H9 (cell line): ENCODE data around the gene URB1. TPM values are rescaled to one million over a fixed set of nuclear protein-coding genes. Genes with fewer than 3 reads are reported as not detected.

Experiments
- DNase-seq: peaks from one replicate; pipeline ENCODE4 v3.0.0-alpha.2; 2017
- H2AFZ ChIP-seq: one replicate; pipeline ENCODE4 v1.6.1; 2013; ENCODE audit warnings: mild to moderate bottlenecking, low read length, control low read depth, moderate library complexity
- H2AK5ac ChIP-seq: 2 replicates; pipeline ENCODE4 v1.6.1; 2013; ENCODE audit warnings: low read length, control low read depth, mixed read lengths; ENCODE audit not compliant: insufficient read length
- H2BK120ac ChIP-seq: one replicate; pipeline ENCODE4 v1.6.1; 2013; ENCODE audit warnings: low read depth, mild to moderate bottlenecking, low read length, control low read depth, inconsistent platforms; ENCODE audit not compliant: poor library complexity, severe bottlenecking
- H2BK12ac ChIP-seq: 2 replicates; pipeline ENCODE4 v1.6.1; 2013; ENCODE audit warnings: low read length, control low read depth, mixed read lengths, low read depth; ENCODE audit not compliant: insufficient read length
- H2BK15ac ChIP-seq: 2 replicates; pipeline ENCODE4 v1.6.1; 2013; ENCODE audit warnings: low read depth, low read length, control low read depth
- H2BK20ac ChIP-seq: one replicate; pipeline ENCODE4 v1.6.1; 2013; ENCODE audit warnings: low read depth, mild to moderate bottlenecking, low read length, control low read depth, inconsistent platforms; ENCODE audit not compliant: poor library complexity, severe bottlenecking
- H2BK5ac ChIP-seq: 2 replicates; pipeline ENCODE4 v1.6.1; 2013; ENCODE audit warnings: low read length, control low read depth, mixed read lengths; ENCODE audit not compliant: insufficient read length
- H3K14ac ChIP-seq: 2 replicates; pipeline ENCODE4 v1.6.1; 2013; ENCODE audit warnings: low read length, control low read depth; ENCODE audit not compliant: insufficient read depth
- H3K18ac ChIP-seq: 2 replicates; pipeline ENCODE4 v1.6.1; 2013; ENCODE audit warnings: low read depth, mild to moderate bottlenecking, mixed read lengths, low read length, control low read depth; ENCODE audit not compliant: insufficient read length
- H3K23ac ChIP-seq: 2 replicates; pipeline ENCODE4 v1.6.1; 2013; ENCODE audit warnings: low read length, control low read depth, mixed read lengths, low read depth; ENCODE audit not compliant: insufficient read length
- H3K23me2 ChIP-seq: 2 replicates; pipeline ENCODE4 v1.6.1; 2013; ENCODE audit warnings: low read depth, mild to moderate bottlenecking, mixed read lengths, low read length, control low read depth; ENCODE audit not compliant: insufficient read length, poor library complexity, severe bottlenecking
- H3K27ac ChIP-seq: 2 replicates; pipeline ENCODE4 v1.5.1; 2013; ENCODE audit warnings: low read length, control low read depth, mixed read lengths, low read depth; ENCODE audit not compliant: insufficient read length
- H3K27me3 ChIP-seq: 2 replicates; pipeline ENCODE4 v1.6.1; 2013; ENCODE audit warnings: low read length, control low read depth, inconsistent platforms; ENCODE audit not compliant: insufficient read depth
- H3K4ac ChIP-seq: 2 replicates; pipeline ENCODE4 v1.6.1; 2013; ENCODE audit warnings: low read depth, mild to moderate bottlenecking, control low read depth, inconsistent platforms, low read length, moderate library complexity
- H3K4me1 ChIP-seq: 2 replicates; pipeline ENCODE4 v1.6.1; 2013; ENCODE audit warnings: low read length, control low read depth, inconsistent platforms; ENCODE audit not compliant: insufficient read depth
- H3K4me2 ChIP-seq: 2 replicates; pipeline ENCODE4 v1.6.1; 2013; ENCODE audit warnings: low read length, control low read depth, mixed read lengths; ENCODE audit not compliant: insufficient read length, insufficient read depth
- H3K56ac ChIP-seq: 2 replicates; pipeline ENCODE4 v1.6.1; 2013; ENCODE audit warnings: low read depth, mild to moderate bottlenecking, mixed read lengths, low read length, control low read depth; ENCODE audit not compliant: insufficient read length
- H3K79me1 ChIP-seq: 2 replicates; pipeline ENCODE4 v1.6.1; 2013; ENCODE audit warnings: low read depth, mild to moderate bottlenecking, moderate library complexity, low read length, control low read depth, inconsistent platforms; ENCODE audit not compliant: insufficient read depth, poor library complexity, severe bottlenecking
- H3K79me2 ChIP-seq: 2 replicates; pipeline ENCODE4 v1.6.1; 2013; ENCODE audit warnings: low read length, control low read depth, inconsistent platforms; ENCODE audit not compliant: insufficient read depth
- H3K9ac ChIP-seq: 2 replicates; pipeline ENCODE4 v1.6.1; 2013; ENCODE audit warnings: low read length, control low read depth, mixed read lengths; ENCODE audit not compliant: insufficient read length; ENCODE audit errors: extremely low read depth
- H3K9me3 ChIP-seq: one replicate; pipeline ENCODE4 v1.6.1; 2013; ENCODE audit warnings: low read depth, low read length, inconsistent platforms; ENCODE audit not compliant: control insufficient read depth
- H3T11ph ChIP-seq: one replicate; pipeline ENCODE4 v1.6.1; 2013; ENCODE audit warnings: mild to moderate bottlenecking, low read length, control low read depth, inconsistent platforms
- H4K20me1 ChIP-seq: one replicate; pipeline ENCODE4 v1.6.1; 2013; ENCODE audit not compliant: control insufficient read depth, insufficient read length, insufficient read depth
- H4K5ac ChIP-seq: 2 replicates; pipeline ENCODE4 v1.6.1; 2013; ENCODE audit warnings: low read depth, mild to moderate bottlenecking, mixed read lengths, low read length, control low read depth; ENCODE audit not compliant: insufficient read length
- H4K8ac ChIP-seq: replicated peaks from 2 replicates; pipeline ENCODE4 v1.6.1; 2013; ENCODE audit warnings: low read length, control low read depth, mixed read lengths, low read depth; ENCODE audit not compliant: insufficient read length
- H4K91ac ChIP-seq: 2 replicates; pipeline ENCODE4 v1.6.1; 2013; ENCODE audit warnings: low read depth, mild to moderate bottlenecking, moderate library complexity, mixed read lengths, low read length, control low read depth; ENCODE audit not compliant: insufficient read length
- H3K27ac Mint-ChIP-seq, 3 experiments: 2 replicates in 2 of 3; 3 replicates in 1 of 3; pipeline ENCODE4 v1.8.0; 2020 to 2021; ENCODE audit warnings: mixed read lengths in 3 of 3, mild to moderate bottlenecking in 1 of 3, moderate library complexity in 1 of 3
- H3K27me3 Mint-ChIP-seq: 2 replicates; pipeline ENCODE4 v1.8.0; 2021; ENCODE audit warnings: low read depth, mild to moderate bottlenecking, moderate library complexity, mixed read lengths
- H3K36me3 Mint-ChIP-seq, 3 experiments: 2 replicates in 2 of 3; 3 replicates in 1 of 3; pipeline ENCODE4 v1.8.0; 2020 to 2021; ENCODE audit warnings: low read depth in 3 of 3, mixed read lengths in 3 of 3; ENCODE audit not compliant: insufficient read depth in 1 of 3
- H3K4me1 Mint-ChIP-seq, 2 experiments: 2 replicates each; pipeline ENCODE4 v1.8.0; 2020; ENCODE audit warnings: mixed read lengths in 2 of 2
- H3K4me3 Mint-ChIP-seq, 2 experiments: 2 replicates in 1 of 2; 3 replicates in 1 of 2; pipeline ENCODE4 v1.8.0; 2020 to 2021; ENCODE audit warnings: mild to moderate bottlenecking in 2 of 2, mixed read lengths in 2 of 2, moderate library complexity in 1 of 2
- H3K9me3 Mint-ChIP-seq, 2 experiments: 2 replicates in 1 of 2; 3 replicates in 1 of 2; pipeline ENCODE4 v1.8.0; 2020; ENCODE audit warnings: mild to moderate bottlenecking in 2 of 2, mixed read lengths in 2 of 2, moderate library complexity in 1 of 2
- WGBS: extraction: QIAGEN DNeasy Blood & Tissue Kit; methylation state at CpG from one replicate; pipeline ENCODE4 v1.1.7; 2013; ENCODE audit warnings: missing lambda C conversion rate, low lambda C conversion rate, mixed read lengths; ENCODE audit not compliant: insufficient read length; ENCODE audit errors: extremely low coverage; 5-methylcytosine and 5-hydroxymethylcytosine counted together
- total RNA-seq: library from RNA; stranded (reverse); gene quantifications from 2 replicates; pipeline ENCODE4 v1.2.1, GENCODE V29; 2021
- TF ChIP-seq, protein P1 (sequence below): fragments of 200-600 bp; sonication (generic); conservative IDR thresholded peaks from 3 replicates; pipeline ENCODE4 v1.8.0; 2021; ENCODE audit warnings: antibody characterized with exemption, mild to moderate bottlenecking

URB1 gene
- total RNA-seq, 1 experiment from 2014 or later = 23.5 TPM

DNA sequence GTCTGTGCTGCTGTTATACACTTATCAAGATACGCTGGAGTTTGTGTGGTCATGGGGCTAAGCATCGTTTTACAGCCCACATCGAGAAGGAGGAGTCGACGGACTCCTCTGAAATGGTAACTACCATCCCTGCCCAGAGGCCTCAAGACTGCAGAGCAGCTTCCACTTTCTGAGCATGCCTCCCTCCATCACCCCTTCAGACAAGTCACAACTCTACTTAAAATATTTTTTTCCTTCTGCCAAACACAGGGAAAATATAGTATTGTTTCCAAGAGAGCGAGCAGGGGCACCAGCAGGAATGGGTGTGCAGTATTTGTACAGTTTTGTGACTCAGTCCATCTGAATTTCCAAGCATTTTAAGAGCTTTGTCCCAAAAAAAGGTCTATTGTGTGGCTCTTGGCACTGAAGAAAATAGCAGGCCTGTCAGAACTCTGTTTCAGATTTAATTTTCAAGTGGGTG is 33.8 kb upstream of the URB1 start:
- H3K4me3 Mint-ChIP-seq = no peak overlapping the region
- no peak overlapping the region for H3K4me2 ChIP-seq

More for the DNA sequence above, 33.8 kb upstream of the URB1 start:
- H3K4me1 Mint-ChIP-seq = peaks cover 10 to 13% of the 10 kb centered on the region in 2 experiments
- Histone ChIP-seq H3K23me2 (no peaks in the 10 kb centered on the region), H3K79me1 (no peaks in the 10 kb centered on the region), H2BK5ac (no peak overlapping the region), H4K20me1 (no peaks in the 10 kb centered on the region), H3T11ph (no peak overlapping the region), H4K5ac (no peak overlapping the region), H2BK120ac (no peak overlapping the region), H3K9ac (no peak overlapping the region), H3K18ac (no peak overlapping the region), H3K79me2 (no peaks in the 10 kb centered on the region), H3K56ac (no peak overlapping the region), H2BK12ac (no peak overlapping the region), H3K14ac (no peak overlapping the region), H3K27ac (no peak overlapping the region), H2AFZ (no peak overlapping the region), H3K9me3 (no peaks in the 10 kb centered on the region), H4K91ac (no peak overlapping the region), H3K4ac (no peak overlapping the region), H3K23ac (no peak overlapping the region), H2BK15ac (no peak overlapping the region), H2AK5ac (no peak overlapping the region), H2BK20ac (no peak overlapping the region), H3K4me1 (peaks cover 6% of the 10 kb centered on the region; the same call in 1 of the 2 replicates), H3K27me3 (no peaks in the 10 kb centered on the region), H4K8ac (no peak overlapping the region)
- DNase-seq = no peak
- H3K9me3 Mint-ChIP-seq = peaks cover 17 to 21% of the 10 kb centered on the region in 2 experiments
- no CpG with 5 or more reads among the region's 6 CpGs for WGBS
- no peak overlapping the region; a peak in 1 of 7 replicates for H3K27ac Mint-ChIP-seq
- TF ChIP-seq, protein P1, sequence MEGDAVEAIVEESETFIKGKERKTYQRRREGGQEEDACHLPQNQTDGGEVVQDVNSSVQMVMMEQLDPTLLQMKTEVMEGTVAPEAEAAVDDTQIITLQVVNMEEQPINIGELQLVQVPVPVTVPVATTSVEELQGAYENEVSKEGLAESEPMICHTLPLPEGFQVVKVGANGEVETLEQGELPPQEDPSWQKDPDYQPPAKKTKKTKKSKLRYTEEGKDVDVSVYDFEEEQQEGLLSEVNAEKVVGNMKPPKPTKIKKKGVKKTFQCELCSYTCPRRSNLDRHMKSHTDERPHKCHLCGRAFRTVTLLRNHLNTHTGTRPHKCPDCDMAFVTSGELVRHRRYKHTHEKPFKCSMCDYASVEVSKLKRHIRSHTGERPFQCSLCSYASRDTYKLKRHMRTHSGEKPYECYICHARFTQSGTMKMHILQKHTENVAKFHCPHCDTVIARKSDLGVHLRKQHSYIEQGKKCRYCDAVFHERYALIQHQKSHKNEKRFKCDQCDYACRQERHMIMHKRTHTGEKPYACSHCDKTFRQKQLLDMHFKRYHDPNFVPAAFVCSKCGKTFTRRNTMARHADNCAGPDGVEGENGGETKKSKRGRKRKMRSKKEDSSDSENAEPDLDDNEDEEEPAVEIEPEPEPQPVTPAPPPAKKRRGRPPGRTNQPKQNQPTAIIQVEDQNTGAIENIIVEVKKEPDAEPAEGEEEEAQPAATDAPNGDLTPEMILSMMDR = no peak
- peaks cover 9 to 16% (median 14%) of the 10 kb centered on the region in 3 experiments for H3K36me3 Mint-ChIP-seq
- H3K27me3 Mint-ChIP-seq = peaks cover 4% of the 10 kb centered on the region
